Measurements from ENCODE around the gene DVL2. TPM values are rescaled to one million over a fixed set of nuclear protein-coding genes. Genes with fewer than 3 reads are reported as not detected.
A peak's percentile ranks its signal among the peaks of the same experiment; 100 is the strongest.

The DVL2 gene
- total RNA-seq, result 52.1 and 55.9 TPM in 2 replicates
- 15.8 and 17.2 TPM in 2 replicates for polyA plus RNA-seq
- 6.8 and 7.7 TPM in 2 replicates for polyA plus RNA-seq (2011; cell fraction: cytosol; rRNA removed)
- 25.0 and 28.6 TPM in 2 replicates for polyA plus RNA-seq (2011; cell fraction: nucleus; rRNA removed)
- polyA plus RNA-seq (2012), result 20.7 and 33.1 TPM in 2 replicates
- polyA minus RNA-seq, result 41.1 and 45.0 TPM in 2 replicates
- 12.0 TPM for polyA minus RNA-seq (2011; cell fraction: cytosol; rRNA and poly(A)+ RNA removed)
- polyA minus RNA-seq (2011; cell fraction: nucleus; rRNA and poly(A)+ RNA removed), result 30.8 and 37.6 TPM in 2 replicates
- percentile 63 among the genes with signal in this experiment for Bru-seq, nascent RNA
- BruChase-seq, experiment 1, labeled RNA remaining after a 6-hour chase, result percentile 93 among the genes with signal in this experiment
- BruChase-seq, experiment 2, labeled RNA remaining after a 2-hour chase, result percentile 87 among the genes with signal in this experiment
- long read RNA-seq, transcript DVL2-201 (15 exons, 3,018 nt), result major isoform, 38 of 66 reads
- long read RNA-seq, partial matches to known transcripts, result 5 of 66 reads
- long read RNA-seq, other reads (novel, unspliced or antisense), result 23 of 66 reads

DNA sequence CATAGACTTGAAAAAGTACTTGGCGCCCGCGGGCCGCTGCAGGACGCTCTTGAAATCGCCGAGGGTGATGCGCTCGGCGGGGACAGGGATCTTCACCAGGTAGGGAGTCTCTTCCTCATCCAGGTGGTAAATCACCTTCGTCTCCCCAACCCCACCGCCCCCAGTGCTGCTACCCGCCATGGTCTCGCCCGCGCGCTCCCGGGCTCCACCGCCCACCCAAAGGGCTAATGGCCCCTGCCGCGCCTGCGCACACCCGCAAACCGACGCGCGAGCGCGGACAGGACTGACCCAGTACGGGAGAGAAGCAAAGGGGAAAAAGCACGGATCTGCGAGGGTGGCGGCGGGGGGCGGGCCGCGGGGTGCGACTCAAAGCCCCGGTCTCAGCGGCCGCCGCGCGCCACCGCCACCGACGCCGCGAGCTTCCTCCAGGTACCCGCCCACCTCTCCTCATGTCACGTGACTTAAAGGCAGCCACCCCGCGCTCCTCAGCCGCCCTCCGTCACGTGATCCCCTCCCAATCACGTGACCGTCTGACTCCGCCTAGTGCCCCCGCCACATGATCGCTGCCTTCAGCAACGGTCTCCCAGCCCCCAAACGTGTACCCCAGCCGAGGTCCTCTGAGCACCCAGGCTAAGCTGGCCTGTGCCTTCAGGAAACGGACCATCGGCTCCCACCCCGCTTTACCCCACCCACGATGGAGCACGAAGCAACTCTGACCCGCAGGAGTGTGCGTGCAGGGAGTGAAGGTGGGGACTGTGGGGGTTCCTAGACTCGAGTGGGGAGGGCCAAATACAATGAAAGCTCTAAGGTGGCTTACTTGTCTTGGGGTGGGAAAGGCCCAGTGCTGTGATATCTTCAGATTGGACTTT, at the start of gene DVL2:
Gene DVL2 (minus strand): TSS at position 435 of the 869 bp plus-strand sequence. CDS start 255 bp downstream, at position 180.
- peaks cover 69% of the 10 kb centered on the region for H3K79me2 ChIP-seq (ENCODE audit: control insufficient read depth, insufficient read depth, low read length)
- peaks cover 4% of the 10 kb centered on the region for H4K20me1 ChIP-seq (replicated peaks; ENCODE audit: control insufficient read depth, extremely low read depth, insufficient read depth, low read length)
- dilution Hi-C loops (cut with MboI; ENCODE audit: extremely low pct_ligation_motif_present, low sequenced_read_pairs) (no loop called here), intact Hi-C loops (cut with micrococcal nuclease) (loop anchor here (1.0 kb wide), 1 partner anchor 13 kb away; no protein-coding TSS in a partner anchor)
- TF ChIP-seq MAX (IDR thresholded peaks at IDR 0.05; ENCODE audit: insufficient read depth, insufficient read length), result peak; percentile 99
- TF ChIP-seq FOS (IDR thresholded peaks at IDR 0.05; ENCODE audit: borderline replicate concordance, insufficient read depth, low read length), result no peak
- TF ChIP-seq JUN (IDR thresholded peaks at IDR 0.05; ENCODE audit: borderline replicate concordance, insufficient read depth, insufficient read length, low read depth), result no peak
- peak; percentile 97 for TF ChIP-seq POLR2A (IDR thresholded peaks at IDR 0.05; ENCODE audit: low read depth, low read length)
- peak; percentile 55 for TF ChIP-seq MYC (IDR thresholded peaks at IDR 0.05; ENCODE audit: low read depth, low read length)
- TF ChIP-seq POLR2AphosphoS5 (IDR thresholded peaks at IDR 0.05; ENCODE audit: insufficient read depth, low read depth, low read length), result peak; percentile 99
- peak within 1 kb of the TSS; percentile 43 to 83 (median 55) for H3K4me3 ChIP-seq (replicated peaks in 1 of 3; ENCODE audit: insufficient read depth in 1 of 3, low read depth in 1 of 3, low read length in 3 of 3)
- H3K9me3 ChIP-seq (replicated peaks; ENCODE audit: control insufficient read depth, insufficient read depth, low read length), result no peaks in the 10 kb centered on the region
- POLR2A ChIA-PET, result interaction anchor here (0.5 to 0.6 kb wide), 2 partner anchors 36 to 271 kb away, joined by 3 to 6 read pairs; no protein-coding TSS in a partner anchor
- H3K9ac ChIP-seq (replicated peaks; ENCODE audit: extremely low read depth, insufficient read depth, low read length), result peak within 1 kb of the TSS; percentile 74
- H3K27ac ChIP-seq (ENCODE audit: insufficient read depth, low read depth, low read length), result peak within 1 kb of the TSS; percentile 29
- no peak within 1 kb of the TSS for H2AFZ ChIP-seq (ENCODE audit: low read depth, low read length)
- CTCF ChIA-PET, result interaction anchor here (1.0 to 2.8 kb wide), 3 partner anchors 13 to 62 kb away, joined by 3 to 13 read pairs (median 5); no protein-coding TSS in a partner anchor
- FAIRE-seq (peak; percentile 98), DNase-seq (ENCODE audit: low read depth, low spot score) (peak; percentile 96)
- TSS peak; percentile 17 for BruUV-seq (replicated peaks)
- no peaks in the 10 kb centered on the region for H3K9me1 ChIP-seq (replicated peaks; ENCODE audit: control insufficient read depth, extremely low read depth, insufficient read depth, low read length)
- peaks cover 14 to 32% of the 10 kb centered on the region in 2 experiments for H3K36me3 ChIP-seq (ENCODE audit: control insufficient read depth in 2 of 2, extremely low read depth in 1 of 2, insufficient read depth in 2 of 2, low read length in 2 of 2)
- no peaks in the 10 kb centered on the region for H3K27me3 ChIP-seq (ENCODE audit: control insufficient read depth in 2 of 2, insufficient read depth in 2 of 2, low read length in 2 of 2)
- H3K4me1 ChIP-seq (ENCODE audit: control insufficient read depth, extremely low read depth, insufficient read depth, low read length), result peaks cover 12% of the 10 kb centered on the region
- H3K4me2 ChIP-seq (ENCODE audit: insufficient read depth, low read length), result peak within 1 kb of the TSS; percentile 86

Data from endothelial cell of umbilical vein (primary cell).